NCI-H146 treated with DMSO at 0.1 percent for 48 hours (cell line): Measurements from ENCODE around the gene ZNF768.

ENCODE experiments used
- DNase-seq: peaks from one replicate; lab custom pipeline; 2025; ENCODE audit not compliant: unreplicated experiment; lab: John Stamatoyannopoulos, UW

Gene ZNF768

DNA sequence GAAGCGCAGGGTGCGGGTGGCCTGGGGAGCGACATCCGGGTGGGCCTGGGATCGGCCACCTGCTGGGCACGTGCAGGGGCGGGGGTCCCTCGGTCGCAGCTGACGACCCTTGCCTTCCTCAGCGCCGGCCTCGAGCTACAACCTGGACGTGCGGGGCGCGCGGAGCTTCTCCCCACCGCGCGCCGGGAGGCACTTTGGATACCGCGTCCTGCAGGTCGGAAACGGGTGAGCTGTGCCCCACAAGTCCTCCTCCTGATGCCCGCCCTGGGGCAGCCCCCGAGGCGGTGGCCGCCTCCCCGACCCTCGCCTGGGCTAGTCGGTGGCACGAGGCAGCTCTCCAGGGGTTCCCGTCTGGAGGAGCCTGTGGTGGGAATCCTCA is 52.3 kb downstream of the ZNF768 start:
- DNase-seq, result no peak
